GM12801 (cell line): Measurements from ENCODE around the gene GUCA2A.

Experiments used
- TF ChIP-seq, protein P1 (sequence below): IDR thresholded peaks from one replicate; pipeline ENCODE4 v1.5.1; 2011; ENCODE audit warnings: control low read depth; ENCODE audit not compliant: insufficient read length; ENCODE audit errors: extremely low read depth

GUCA2A gene

DNA sequence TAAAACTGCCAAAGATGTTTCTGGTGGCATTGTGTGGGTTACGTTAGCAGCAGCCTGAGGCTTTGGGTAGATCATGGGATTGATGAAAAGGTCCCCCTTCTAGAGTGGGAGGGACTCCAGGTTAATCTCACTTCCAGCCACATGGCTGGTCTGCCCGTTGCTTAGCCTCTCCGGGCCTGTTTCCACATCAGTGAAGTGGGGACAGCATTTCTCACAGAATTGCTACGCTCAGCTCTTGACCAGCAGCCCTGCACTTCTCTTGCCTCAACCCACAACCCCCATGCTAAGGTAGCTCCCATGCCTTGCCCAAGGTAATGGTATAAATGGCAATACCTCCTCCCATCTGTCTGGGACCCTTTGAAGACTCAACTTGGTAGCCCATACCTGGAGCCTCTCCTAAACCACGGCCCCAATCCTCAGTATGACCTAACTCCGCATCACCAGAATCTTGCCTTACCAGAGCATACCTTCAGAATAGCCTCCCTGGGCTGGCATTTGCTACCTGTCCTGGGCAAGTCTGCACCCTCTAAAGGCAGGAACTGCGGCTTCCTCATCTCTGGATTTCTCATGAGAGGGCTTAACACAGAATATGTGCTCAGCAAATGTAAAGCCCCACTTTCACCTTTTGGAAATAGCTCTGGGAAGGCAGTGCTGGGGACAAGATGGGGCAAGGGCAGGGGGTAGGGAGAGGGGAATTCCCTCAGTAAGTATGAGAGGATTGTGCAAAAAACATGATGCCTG is 10.9 kb upstream of the GUCA2A start:
- TF ChIP-seq, protein P1, sequence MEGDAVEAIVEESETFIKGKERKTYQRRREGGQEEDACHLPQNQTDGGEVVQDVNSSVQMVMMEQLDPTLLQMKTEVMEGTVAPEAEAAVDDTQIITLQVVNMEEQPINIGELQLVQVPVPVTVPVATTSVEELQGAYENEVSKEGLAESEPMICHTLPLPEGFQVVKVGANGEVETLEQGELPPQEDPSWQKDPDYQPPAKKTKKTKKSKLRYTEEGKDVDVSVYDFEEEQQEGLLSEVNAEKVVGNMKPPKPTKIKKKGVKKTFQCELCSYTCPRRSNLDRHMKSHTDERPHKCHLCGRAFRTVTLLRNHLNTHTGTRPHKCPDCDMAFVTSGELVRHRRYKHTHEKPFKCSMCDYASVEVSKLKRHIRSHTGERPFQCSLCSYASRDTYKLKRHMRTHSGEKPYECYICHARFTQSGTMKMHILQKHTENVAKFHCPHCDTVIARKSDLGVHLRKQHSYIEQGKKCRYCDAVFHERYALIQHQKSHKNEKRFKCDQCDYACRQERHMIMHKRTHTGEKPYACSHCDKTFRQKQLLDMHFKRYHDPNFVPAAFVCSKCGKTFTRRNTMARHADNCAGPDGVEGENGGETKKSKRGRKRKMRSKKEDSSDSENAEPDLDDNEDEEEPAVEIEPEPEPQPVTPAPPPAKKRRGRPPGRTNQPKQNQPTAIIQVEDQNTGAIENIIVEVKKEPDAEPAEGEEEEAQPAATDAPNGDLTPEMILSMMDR, result no peak

DNA sequence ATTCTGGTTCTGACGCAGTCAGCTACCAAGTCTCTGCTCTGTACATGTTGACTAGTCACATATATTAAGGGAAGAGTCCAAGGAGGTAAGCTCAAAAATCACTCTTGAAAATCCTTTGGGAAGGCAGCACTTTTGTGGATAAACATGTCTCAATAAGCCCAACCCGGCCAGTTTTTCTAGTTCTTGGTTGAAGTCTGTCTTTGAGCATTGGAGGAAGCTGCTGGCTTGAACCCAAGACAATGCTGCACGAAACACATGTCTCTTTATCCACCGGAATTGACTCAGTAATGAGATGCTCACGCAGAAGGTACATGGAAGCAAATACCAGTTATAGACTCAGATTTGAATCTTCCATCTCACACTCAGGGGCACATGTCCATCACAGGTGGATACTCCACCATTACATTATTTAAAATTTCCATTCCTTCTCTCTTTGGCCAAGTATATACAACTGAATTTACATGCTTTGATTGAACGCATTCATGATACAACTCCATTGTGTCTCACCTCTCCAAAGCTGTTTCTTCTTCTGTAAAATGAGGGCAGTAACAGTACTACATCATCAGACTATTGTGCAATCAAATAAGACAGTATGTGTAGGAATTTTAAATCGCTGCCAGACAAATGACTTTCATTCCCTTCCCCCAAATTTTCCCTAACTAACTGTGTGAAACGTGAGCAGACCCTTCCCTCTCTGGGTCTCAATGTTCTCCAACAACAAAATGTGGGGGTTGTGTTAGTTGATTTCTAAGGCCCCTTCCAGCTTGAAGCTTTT is 9.6 kb upstream of the GUCA2A start:
- TF ChIP-seq, protein P1, result no peak

DNA sequence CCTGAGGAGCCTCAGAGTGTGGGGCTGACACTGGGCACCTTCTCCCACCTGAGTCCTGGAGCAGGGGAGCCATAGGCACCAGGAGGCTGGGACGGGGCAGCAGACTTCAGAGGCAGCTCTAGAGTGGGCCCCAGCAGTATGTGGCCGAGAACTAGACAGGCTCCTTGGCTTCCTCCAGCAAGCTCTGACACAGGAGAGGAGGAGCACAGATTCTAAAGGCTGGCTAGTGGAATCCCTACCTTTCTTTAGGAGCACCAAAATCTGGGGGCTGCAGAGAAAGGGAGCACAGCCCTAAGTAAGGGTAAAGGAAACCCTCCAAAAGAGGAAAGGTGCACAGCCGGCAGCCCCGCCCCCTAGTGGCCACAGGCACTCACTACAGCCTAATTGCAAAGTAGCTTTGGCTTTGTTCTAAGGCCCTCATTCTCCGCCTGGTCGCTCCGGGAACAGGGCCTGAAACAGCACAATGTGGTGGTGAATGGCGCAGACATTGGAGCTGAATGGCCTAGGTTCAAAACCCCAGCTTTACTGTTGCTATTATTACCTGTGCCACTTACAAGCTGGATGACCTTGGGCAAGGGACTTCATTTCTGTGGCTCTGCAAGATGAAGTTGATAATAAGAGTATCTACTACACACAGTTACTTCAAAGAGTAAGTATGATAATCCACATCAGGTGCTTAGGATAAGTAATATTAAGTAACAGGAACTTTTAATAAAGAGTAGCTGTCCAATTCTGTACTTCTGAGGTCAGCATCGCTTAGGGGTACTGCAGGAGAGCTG is 8.8 kb upstream of the GUCA2A start:
- TF ChIP-seq, protein P1, result no peak

DNA sequence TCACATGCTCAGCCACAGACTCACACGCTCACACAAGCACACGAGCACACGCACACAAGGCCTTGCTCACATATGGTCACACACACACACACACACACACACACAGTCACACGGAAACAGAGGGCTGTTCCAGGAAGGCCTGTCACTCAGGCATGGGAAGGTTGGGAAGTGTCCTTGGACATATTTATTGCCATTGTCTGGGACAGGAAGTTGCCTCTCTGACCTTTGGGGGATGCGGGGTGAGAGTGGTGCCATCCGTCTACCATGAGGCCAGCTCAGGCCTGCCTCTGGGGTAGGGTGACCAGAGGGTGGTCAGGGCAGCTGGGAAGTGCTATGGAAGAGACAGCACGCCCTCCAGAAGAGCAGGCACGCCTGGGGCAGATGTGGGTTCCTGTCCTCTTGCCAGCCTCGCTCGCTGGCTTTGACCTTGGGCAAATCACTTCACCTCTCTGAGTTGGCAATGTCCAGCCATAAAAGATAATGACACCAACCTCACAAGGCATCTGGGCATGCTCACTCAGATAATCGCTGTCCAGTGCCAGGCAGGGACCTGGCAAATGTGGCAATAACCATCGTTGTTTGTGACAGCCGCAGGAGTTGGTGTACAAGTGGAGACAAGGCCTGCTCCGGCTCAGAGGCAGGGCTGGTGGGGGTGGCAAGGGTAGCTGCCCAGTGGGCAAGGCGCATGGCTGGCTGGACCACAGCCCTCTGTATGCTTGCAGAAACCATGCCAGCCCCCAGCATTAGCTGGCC is 8.0 kb upstream of the GUCA2A start:
- TF ChIP-seq, protein P1, result no peak

DNA sequence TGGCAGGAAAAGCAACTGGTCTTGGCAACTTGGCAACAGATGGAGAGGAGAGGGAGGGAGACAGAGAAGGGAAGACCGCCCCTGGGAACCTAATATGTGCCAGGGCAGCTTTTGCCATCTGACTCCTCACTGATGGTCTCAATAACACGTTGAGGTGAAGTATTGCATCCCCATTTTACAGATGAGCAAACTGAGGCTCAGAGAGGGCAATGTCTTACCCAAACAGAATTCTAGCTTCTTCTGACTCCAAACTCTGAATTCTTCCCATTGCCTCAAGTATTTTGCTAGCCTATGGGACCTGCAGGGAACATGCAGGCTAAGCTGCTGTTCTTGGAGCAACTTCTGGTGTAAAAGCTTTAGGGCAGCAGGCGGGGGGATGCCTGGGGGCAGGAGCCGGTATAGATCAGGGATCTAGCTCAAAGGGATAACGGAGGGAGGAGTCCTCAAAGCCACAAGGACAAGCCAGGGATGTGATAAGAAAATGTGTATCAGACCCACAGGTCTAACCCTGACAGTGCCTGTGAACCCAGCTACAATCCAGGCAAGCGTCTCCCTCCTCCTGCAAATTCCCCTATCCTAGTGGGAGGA is 7.2 kb upstream of the GUCA2A start:
- TF ChIP-seq, protein P1, result no peak

DNA sequence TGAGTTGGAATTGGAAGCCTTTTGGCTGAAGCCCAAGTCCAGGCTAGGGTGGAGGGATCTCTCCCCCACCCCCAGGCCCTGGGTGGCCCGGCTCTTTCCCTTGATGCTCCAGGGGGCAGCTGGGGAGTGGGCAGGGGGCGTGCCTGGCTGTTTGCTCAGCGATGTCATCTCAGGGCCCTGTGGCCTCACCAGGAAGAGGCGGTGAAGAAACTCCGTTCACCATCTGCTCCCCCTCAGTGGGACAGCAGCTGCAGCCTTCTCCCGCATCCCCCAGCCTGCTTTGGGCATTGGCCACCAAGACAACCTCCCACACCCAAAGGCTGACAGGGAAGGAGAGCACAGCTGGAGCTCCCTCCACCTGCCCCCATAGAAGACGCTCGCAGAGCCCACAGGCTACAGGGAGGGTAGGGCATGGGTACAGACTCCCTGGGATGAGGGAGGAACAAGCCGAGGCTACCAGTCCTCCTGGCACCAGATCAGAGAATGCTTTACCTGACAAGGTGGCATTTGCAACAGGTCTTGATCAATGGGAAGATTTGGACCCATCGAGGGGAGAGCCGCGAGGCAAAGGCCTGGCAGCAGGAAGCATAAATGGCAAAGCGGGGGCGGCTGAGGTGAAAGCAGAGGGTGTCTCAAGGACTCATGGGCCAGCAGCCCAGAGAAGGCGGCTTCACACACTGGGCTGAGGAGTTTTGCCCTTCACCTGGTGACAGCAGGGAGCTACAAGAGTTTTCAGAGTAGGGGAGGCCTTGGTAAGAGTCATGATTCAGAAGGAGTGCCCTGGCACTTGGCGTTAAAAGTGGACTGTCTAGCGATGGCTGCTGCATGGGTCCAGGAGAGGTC is 6.5 kb upstream of the GUCA2A start:
- TF ChIP-seq, protein P1, result no peak
